Neural progenitor cell (in vitro differentiated cells): ENCODE results near the gene SYNDIG1. TPM values are rescaled to one million over a fixed set of nuclear protein-coding genes. Genes with fewer than 3 reads are reported as not detected.

Experiments used
- DNase-seq: peaks from one replicate; pipeline ENCODE4 v3.0.0-alpha.2; 2016; ENCODE audit warnings: low spot score
- H2AFZ ChIP-seq: fragments of 200-600 bp; sonication (generic); replicated peaks from 2 replicates; pipeline ENCODE4 v1.6.1; 2016; ENCODE audit warnings: antibody characterized with exemption
- H3F3A ChIP-seq: fragments of 200-600 bp; sonication (generic); 2 replicates; pipeline ENCODE4 v1.6.1; 2016; ENCODE audit warnings: antibody characterized with exemption, low read depth
- H3K27ac ChIP-seq: fragments of 200-600 bp; sonication (generic); 2 replicates; pipeline ENCODE4 v1.5.1; 2016; ENCODE audit warnings: mild to moderate bottlenecking
- H3K27me3 ChIP-seq: fragments of 200-600 bp; sonication (generic); 2 replicates; pipeline ENCODE4 v1.6.1; 2016; ENCODE audit warnings: mild to moderate bottlenecking, moderate library complexity
- H3K36me3 ChIP-seq: fragments of 200-600 bp; sonication (generic); 2 replicates; pipeline ENCODE4 v1.5.1; 2016
- H3K4me1 ChIP-seq: fragments of 200-600 bp; sonication (generic); 2 replicates; pipeline ENCODE4 v1.6.1; 2016; ENCODE audit warnings: mixed run types
- H3K4me2 ChIP-seq: fragments of 200-600 bp; sonication (generic); 2 replicates; pipeline ENCODE4 v1.6.1; 2016
- H3K4me3 ChIP-seq: fragments of 200-600 bp; sonication (generic); 2 replicates; pipeline ENCODE4 v1.5.1; 2016
- H3K79me2 ChIP-seq: fragments of 200-600 bp; sonication (generic); 2 replicates; pipeline ENCODE4 v1.6.1; 2016; ENCODE audit warnings: low read depth
- H3K9ac ChIP-seq: fragments of 200-600 bp; sonication (generic); 2 replicates; pipeline ENCODE4 v1.6.1; 2016
- H3K9me3 ChIP-seq: fragments of 200-600 bp; sonication (generic); 2 replicates; pipeline ENCODE4 v1.5.1; 2016; ENCODE audit warnings: low read depth
- H4K20me1 ChIP-seq: fragments of 200-600 bp; sonication (generic); 2 replicates; pipeline ENCODE4 v1.6.1; 2016; ENCODE audit warnings: low read depth
- H3K27ac Mint-ChIP-seq: 3 replicates; pipeline ENCODE4 v1.8.0; 2021; ENCODE audit warnings: mixed read lengths
- H3K27me3 Mint-ChIP-seq: 2 replicates; pipeline ENCODE4 v1.8.0; 2022; ENCODE audit warnings: low read depth, mild to moderate bottlenecking, inconsistent platforms, moderate library complexity, mixed read lengths; ENCODE audit not compliant: insufficient read depth
- H3K36me3 Mint-ChIP-seq: 3 replicates; pipeline ENCODE4 v1.8.0; 2021; ENCODE audit warnings: mixed read lengths
- H3K4me1 Mint-ChIP-seq: 3 replicates; pipeline ENCODE4 v1.8.0; 2021; ENCODE audit warnings: mixed read lengths
- H3K4me3 Mint-ChIP-seq: 3 replicates; pipeline ENCODE4 v1.8.0; 2021; ENCODE audit warnings: mild to moderate bottlenecking, moderate library complexity, mixed read lengths
- H3K9me3 Mint-ChIP-seq: 3 replicates; pipeline ENCODE4 v1.8.0; 2020; ENCODE audit warnings: mixed read lengths
- EZH2 ChIP-seq: fragments of 200-600 bp; sonication (generic); IDR thresholded peaks from 2 replicates; pipeline ENCODE4 v1.6.1; 2017; ENCODE audit warnings: antibody characterized with exemption, mild to moderate bottlenecking, moderate library complexity
- EZH2phosphoT487 ChIP-seq: fragments of 200-600 bp; sonication (generic); IDR thresholded peaks from 2 replicates; pipeline ENCODE4 v1.6.1; 2017; ENCODE audit warnings: antibody characterized with exemption
- total RNA-seq: library from RNA; depleted of rRNA; stranded (reverse); fragments of >200 nt; gene quantifications from 2 replicates; pipeline ENCODE4 v1.2.3, GENCODE V29; 2015; ENCODE audit warnings: low replicate concordance
- TF ChIP-seq, protein P1 (sequence below): fragments of 200-600 bp; sonication (generic); IDR thresholded peaks from 2 replicates; pipeline ENCODE4 v1.5.1; 2017; ENCODE audit warnings: antibody characterized with exemption, mild to moderate bottlenecking

SYNDIG1 gene
- total RNA-seq, 1 donor from 2014 or later, result 1.0 TPM

DNA sequence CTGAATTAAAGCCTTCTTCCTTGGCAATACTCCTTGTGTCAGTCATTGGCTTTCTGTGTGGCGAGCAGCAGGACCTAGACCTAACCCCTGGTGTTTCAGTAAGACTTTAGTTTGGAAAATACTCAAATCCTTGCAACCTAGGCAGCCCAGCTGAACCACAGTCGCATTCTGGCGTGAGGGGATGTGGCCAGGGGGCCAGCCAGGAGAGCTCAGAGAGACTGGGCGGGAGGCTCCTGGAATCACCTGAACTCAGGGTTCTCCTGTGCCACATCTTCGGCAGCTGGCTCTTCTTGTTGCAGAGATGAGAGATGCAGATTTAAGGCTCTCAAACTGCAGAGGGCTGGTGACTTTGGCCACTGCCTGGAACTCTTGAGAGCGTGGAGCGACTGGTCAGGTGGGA is 102.7 kb downstream of the SYNDIG1 start:
- H3K27ac ChIP-seq, result no peak overlapping the region
- H3K27me3 ChIP-seq, result no peaks in the 10 kb centered on the region
- no peaks in the 10 kb centered on the region for H3F3A ChIP-seq
- H4K20me1 ChIP-seq, result no peaks in the 10 kb centered on the region
- H3K4me1 Mint-ChIP-seq, result no peaks in the 10 kb centered on the region
- TF ChIP-seq EZH2, result no peak
- no peak for TF ChIP-seq EZH2phosphoT487
- TF ChIP-seq, protein P1, sequence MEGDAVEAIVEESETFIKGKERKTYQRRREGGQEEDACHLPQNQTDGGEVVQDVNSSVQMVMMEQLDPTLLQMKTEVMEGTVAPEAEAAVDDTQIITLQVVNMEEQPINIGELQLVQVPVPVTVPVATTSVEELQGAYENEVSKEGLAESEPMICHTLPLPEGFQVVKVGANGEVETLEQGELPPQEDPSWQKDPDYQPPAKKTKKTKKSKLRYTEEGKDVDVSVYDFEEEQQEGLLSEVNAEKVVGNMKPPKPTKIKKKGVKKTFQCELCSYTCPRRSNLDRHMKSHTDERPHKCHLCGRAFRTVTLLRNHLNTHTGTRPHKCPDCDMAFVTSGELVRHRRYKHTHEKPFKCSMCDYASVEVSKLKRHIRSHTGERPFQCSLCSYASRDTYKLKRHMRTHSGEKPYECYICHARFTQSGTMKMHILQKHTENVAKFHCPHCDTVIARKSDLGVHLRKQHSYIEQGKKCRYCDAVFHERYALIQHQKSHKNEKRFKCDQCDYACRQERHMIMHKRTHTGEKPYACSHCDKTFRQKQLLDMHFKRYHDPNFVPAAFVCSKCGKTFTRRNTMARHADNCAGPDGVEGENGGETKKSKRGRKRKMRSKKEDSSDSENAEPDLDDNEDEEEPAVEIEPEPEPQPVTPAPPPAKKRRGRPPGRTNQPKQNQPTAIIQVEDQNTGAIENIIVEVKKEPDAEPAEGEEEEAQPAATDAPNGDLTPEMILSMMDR, result no peak
- no peaks in the 10 kb centered on the region for H3K36me3 ChIP-seq
- no peak overlapping the region for H3K4me3 Mint-ChIP-seq
- no peak overlapping the region for H3K4me3 ChIP-seq
- H3K27ac Mint-ChIP-seq, result no peak overlapping the region
- H3K36me3 Mint-ChIP-seq, result no peaks in the 10 kb centered on the region
- no peaks in the 10 kb centered on the region for H3K4me1 ChIP-seq
- DNase-seq, result no peak
- H3K79me2 ChIP-seq, result no peaks in the 10 kb centered on the region
- no peak overlapping the region for H2AFZ ChIP-seq
- peaks cover 2% of the 10 kb centered on the region for H3K27me3 Mint-ChIP-seq
- H3K9me3 Mint-ChIP-seq, result no peaks in the 10 kb centered on the region
- no peak overlapping the region for H3K9ac ChIP-seq
- no peak overlapping the region for H3K4me2 ChIP-seq
- no peaks in the 10 kb centered on the region for H3K9me3 ChIP-seq

- H3K4me2 ChIP-seq, result no peak overlapping the region
- H3K27ac ChIP-seq, result no peak overlapping the region
- H3K27me3 ChIP-seq, result no peaks in the 10 kb centered on the region
- H3K36me3 ChIP-seq, result no peaks in the 10 kb centered on the region
- no peaks in the 10 kb centered on the region for H4K20me1 ChIP-seq
- Mint-ChIP-seq H3K4me3 (no peak overlapping the region), H3K36me3 (no peaks in the 10 kb centered on the region), H3K27ac (no peak overlapping the region), H3K4me1 (no peaks in the 10 kb centered on the region), H3K27me3 (peaks cover 2% of the 10 kb centered on the region), H3K9me3 (no peaks in the 10 kb centered on the region)
- no peak overlapping the region for H2AFZ ChIP-seq
- no peak overlapping the region for H3K4me3 ChIP-seq
- no peaks in the 10 kb centered on the region for H3F3A ChIP-seq
- no peak overlapping the region for H3K9ac ChIP-seq
- no peaks in the 10 kb centered on the region for H3K9me3 ChIP-seq
- DNase-seq, result no peak
- TF ChIP-seq EZH2phosphoT487, result no peak
- TF ChIP-seq EZH2, result no peak
- TF ChIP-seq, protein P1, result no peak
- no peaks in the 10 kb centered on the region for H3K4me1 ChIP-seq
- no peaks in the 10 kb centered on the region for H3K79me2 ChIP-seq
Measured at GRCh38 chr20:24572862-24573261, 103.4 kb downstream of the SYNDIG1 start.

- no peak for DNase-seq
- no peaks in the 10 kb centered on the region for H3K36me3 ChIP-seq
- Mint-ChIP-seq H3K27me3 (peaks cover 2% of the 10 kb centered on the region), H3K4me1 (peaks cover 2% of the 10 kb centered on the region), H3K27ac (no peak overlapping the region), H3K36me3 (no peaks in the 10 kb centered on the region), H3K9me3 (no peaks in the 10 kb centered on the region), H3K4me3 (no peak overlapping the region)
- H3K79me2 ChIP-seq, result no peaks in the 10 kb centered on the region
- no peak overlapping the region for H3K4me3 ChIP-seq
- no peak overlapping the region for H2AFZ ChIP-seq
- H3K4me2 ChIP-seq, result no peak overlapping the region
- H3K27me3 ChIP-seq, result no peaks in the 10 kb centered on the region
- no peak overlapping the region for H3K9ac ChIP-seq
- no peaks in the 10 kb centered on the region for H3K9me3 ChIP-seq
- TF ChIP-seq, protein P1, result no peak
- TF ChIP-seq EZH2phosphoT487, result no peak
- TF ChIP-seq EZH2, result no peak
- H3F3A ChIP-seq, result no peaks in the 10 kb centered on the region
- H3K27ac ChIP-seq, result no peak overlapping the region
- H3K4me1 ChIP-seq, result no peaks in the 10 kb centered on the region
- no peaks in the 10 kb centered on the region for H4K20me1 ChIP-seq
Measured at GRCh38 chr20:24573557-24573956, 104.1 kb downstream of the SYNDIG1 start.

DNA sequence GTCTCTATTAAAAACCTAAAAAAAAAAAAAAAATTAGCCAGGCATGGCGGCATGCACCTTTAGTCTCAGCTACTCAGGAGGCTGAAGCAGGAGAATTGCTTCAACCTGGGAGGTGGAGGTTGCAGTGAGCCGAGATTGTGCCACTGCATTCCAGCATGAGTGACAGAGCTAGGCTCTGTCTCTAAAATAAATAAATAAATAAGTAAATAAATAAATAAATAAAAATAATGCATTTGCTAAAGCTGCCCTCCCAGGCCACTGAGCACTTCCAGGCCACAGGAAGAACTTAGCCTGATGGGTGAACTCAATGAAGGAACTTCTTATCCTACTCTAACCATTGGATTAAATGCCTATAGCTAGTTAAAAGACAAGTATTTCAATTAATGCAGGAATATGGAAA is 104.9 kb downstream of the SYNDIG1 start:
- Histone ChIP-seq H3K27me3 (no peaks in the 10 kb centered on the region), H3K79me2 (no peaks in the 10 kb centered on the region), H4K20me1 (no peaks in the 10 kb centered on the region), H3K4me1 (no peaks in the 10 kb centered on the region), H3K9ac (no peak overlapping the region), H3K36me3 (no peaks in the 10 kb centered on the region), H2AFZ (no peak overlapping the region), H3K4me3 (no peak overlapping the region), H3K4me2 (no peak overlapping the region), H3K9me3 (no peaks in the 10 kb centered on the region), H3K27ac (no peak overlapping the region), H3F3A (no peaks in the 10 kb centered on the region)
- H3K4me1 Mint-ChIP-seq, result peaks cover 8% of the 10 kb centered on the region
- H3K27ac Mint-ChIP-seq, result no peak overlapping the region
- no peak overlapping the region for H3K4me3 Mint-ChIP-seq
- H3K36me3 Mint-ChIP-seq, result no peaks in the 10 kb centered on the region
- DNase-seq, result no peak
- H3K9me3 Mint-ChIP-seq, result no peaks in the 10 kb centered on the region
- TF ChIP-seq EZH2 (no peak), EZH2phosphoT487 (no peak)
- TF ChIP-seq, protein P1, result no peak
- H3K27me3 Mint-ChIP-seq, result peaks cover 2% of the 10 kb centered on the region
